Posterior cingulate gyrus (tissue), 11 donors: ENCODE results near the gene RALGAPA2.

Experiments
- DNase-seq, 10 donors: peaks; one replicate each; pipeline versions ENCODE4 v3.0.0 to v3.0.0-alpha.2; 2020 to 2021; ENCODE audit warnings: mixed read lengths in 3 of 10
- intact Hi-C: fragments of 100-400 bp; cut with DNase I; formaldehyde crosslinking; loops from one replicate; pipeline ENCODE4 v1.15.1; 2023

The RALGAPA2 gene

GRCh38 chr20:20483328-20483727, 229.1 kb downstream of the RALGAPA2 start:
- peak in 1 of 10 donors; percentile 40 for DNase-seq
- intact Hi-C loops = no loop called here

- intact Hi-C loops = no loop called here
- no peak for DNase-seq
These were observed 230.0 kb downstream of the RALGAPA2 start for GRCh38 chr20:20482453-20482852.

- DNase-seq = no peak
- intact Hi-C loops = no loop called here
These were observed 231.8 kb downstream of the RALGAPA2 start for GRCh38 chr20:20480689-20481088.

GRCh38 chr20:20480126-20480525, 232.3 kb downstream of the RALGAPA2 start:
- DNase-seq = no peak
- intact Hi-C loops = no loop called here

GRCh38 chr20:20477444-20478041, 234.9 kb downstream of the RALGAPA2 start:
- intact Hi-C loops = no loop called here
- no peak for DNase-seq

GRCh38 chr20:20476504-20476903, 235.9 kb downstream of the RALGAPA2 start:
- intact Hi-C loops = no loop called here
- no peak for DNase-seq

GRCh38 chr20:20473657-20474056, 238.8 kb downstream of the RALGAPA2 start:
- DNase-seq = no peak
- intact Hi-C loops = no loop called here

- DNase-seq = peak in 1 of 10 donors; percentile 44
- intact Hi-C loops = no loop called here
These were observed 239.7 kb downstream of the RALGAPA2 start for GRCh38 chr20:20472684-20473274.

- DNase-seq = no peak
- intact Hi-C loops = no loop called here
These were observed 246.0 kb downstream of the RALGAPA2 start for GRCh38 chr20:20466341-20466879.

GRCh38 chr20:20465252-20465651, 247.2 kb downstream of the RALGAPA2 start:
- intact Hi-C loops = loop anchor here (1.0 kb wide), 1 partner anchor 103 kb away; no protein-coding TSS in a partner anchor
- peak in 1 of 10 donors; percentile 41 for DNase-seq

- intact Hi-C loops = no loop called here
- DNase-seq = peak in 9 of 10 donors; percentile 36 to 93 (median 64)
These were observed 248.5 kb downstream of the RALGAPA2 start for GRCh38 chr20:20463933-20464374.

GRCh38 chr20:20462185-20462584, 250.3 kb downstream of the RALGAPA2 start:
- DNase-seq = no peak
- intact Hi-C loops = no loop called here

GRCh38 chr20:20461551-20461950, 250.9 kb downstream of the RALGAPA2 start:
- DNase-seq = no peak
- intact Hi-C loops = no loop called here

- peak in 1 of 10 donors; percentile 33 for DNase-seq
- intact Hi-C loops = no loop called here
These were observed 252.7 kb downstream of the RALGAPA2 start for GRCh38 chr20:20459726-20460125.

- intact Hi-C loops = no loop called here
- no peak for DNase-seq
These were observed 254.9 kb downstream of the RALGAPA2 start for GRCh38 chr20:20457392-20458126.

GRCh38 chr20:20456741-20457140, 255.7 kb downstream of the RALGAPA2 start:
- DNase-seq = no peak
- intact Hi-C loops = no loop called here

GRCh38 chr20:20455926-20456325, 256.5 kb downstream of the RALGAPA2 start:
- no peak for DNase-seq
- intact Hi-C loops = no loop called here

GRCh38 chr20:20454850-20455627, 257.4 kb downstream of the RALGAPA2 start:
- intact Hi-C loops = loop anchor here (5.0 kb wide), 2 partner anchors 42 to 93 kb away; no protein-coding TSS in a partner anchor

GRCh38 chr20:20454367-20454766, 258.1 kb downstream of the RALGAPA2 start:
- intact Hi-C loops = loop anchor here (5.0 kb wide), 2 partner anchors 43 to 92 kb away; no protein-coding TSS in a partner anchor
- DNase-seq = no peak

More at GRCh38 chr20:20454850-20455627, 257.4 kb downstream of the RALGAPA2 start:
- DNase-seq = no peak

- DNase-seq = peak; percentile 86 to 99 (median 94)
These were observed 260.2 kb downstream of the RALGAPA2 start for GRCh38 chr20:20452254-20452676.

More at GRCh38 chr20:20452254-20452676, 260.2 kb downstream of the RALGAPA2 start:
- intact Hi-C loops = loop anchor here (5.0 kb wide), 2 partner anchors 45 to 90 kb away; no protein-coding TSS in a partner anchor
